Renal pelvis (tissue), 4 donors: ENCODE data around the gene FOXK1. TPM values are rescaled to one million over a fixed set of nuclear protein-coding genes. Genes with fewer than 3 reads are reported as not detected.

Experiments
- DNase-seq: peaks from one replicate; pipeline ENCODE4 v3.0.0-alpha.2; 2013
- polyA plus RNA-seq, 3 donors: library from polyadenylated mRNA; unstranded; fragments of 120-200 nt; gene quantifications; one replicate each; pipeline ENCODE4 v1.2.1, GENCODE V29; 2013; ENCODE audit not compliant: insufficient read length in 3 of 3

FOXK1 gene
- polyA plus RNA-seq, 3 donors = 15.5 to 30.0 (median 24.3) TPM

GRCh38 chr7:4815609-4816418 is 133.7 kb downstream of the FOXK1 start:
- no peak for DNase-seq

- DNase-seq = no peak
Measured at GRCh38 chr7:4816419-4817080, 134.5 kb downstream of the FOXK1 start.

- DNase-seq = no peak
Measured at GRCh38 chr7:4817178-4817901, 135.2 kb downstream of the FOXK1 start.

- DNase-seq = no peak
Measured at GRCh38 chr7:4818000-4818794, 136.1 kb downstream of the FOXK1 start.

GRCh38 chr7:4819560-4820404 is 137.7 kb downstream of the FOXK1 start:
- DNase-seq = no peak

- no peak for DNase-seq
Measured at GRCh38 chr7:4820405-4820966, 138.4 kb downstream of the FOXK1 start.

Other genes starting within 250 kb of the FOXK1 start
- 10 to 100 TPM; 23.0 to 31.6 (median 27.3) TPM for gene AP5Z1, start 93.3 kb downstream of the FOXK1 start, polyA plus RNA-seq
- gene PAPOLB, start 179.7 kb downstream of the FOXK1 start, polyA plus RNA-seq = under 1 TPM; 0.04 to 0.09 (median 0.06) TPM
- 1 to 10 TPM; 2.1 to 2.9 (median 2.2) TPM for gene RADIL, start 201.4 kb downstream of the FOXK1 start, polyA plus RNA-seq